H54 (cell line): ENCODE data around the gene ECE1.
"Not testable (repeated sequence)": the region's sequence is repeated elsewhere in the genome, so short reads cannot be mapped to it uniquely, and the experiment has no call there.

Source experiments
- DNase-seq: peaks from one replicate; pipeline ENCODE4 v3.0.0; 2011; ENCODE audit warnings: low spot score, mixed read lengths; ENCODE audit not compliant: insufficient read length
- FAIRE-seq: peaks from 3 replicates; lab custom pipeline; 2011; peaks lifted over from hg19 to GRCh38; lab: Jason Lieb, UNC
- POLR2A ChIP-seq: IDR thresholded peaks from 2 replicates; pipeline ENCODE4 v1.6.1; 2011; ENCODE audit warnings: low read depth, mild to moderate bottlenecking, low read length

Gene ECE1

DNA sequence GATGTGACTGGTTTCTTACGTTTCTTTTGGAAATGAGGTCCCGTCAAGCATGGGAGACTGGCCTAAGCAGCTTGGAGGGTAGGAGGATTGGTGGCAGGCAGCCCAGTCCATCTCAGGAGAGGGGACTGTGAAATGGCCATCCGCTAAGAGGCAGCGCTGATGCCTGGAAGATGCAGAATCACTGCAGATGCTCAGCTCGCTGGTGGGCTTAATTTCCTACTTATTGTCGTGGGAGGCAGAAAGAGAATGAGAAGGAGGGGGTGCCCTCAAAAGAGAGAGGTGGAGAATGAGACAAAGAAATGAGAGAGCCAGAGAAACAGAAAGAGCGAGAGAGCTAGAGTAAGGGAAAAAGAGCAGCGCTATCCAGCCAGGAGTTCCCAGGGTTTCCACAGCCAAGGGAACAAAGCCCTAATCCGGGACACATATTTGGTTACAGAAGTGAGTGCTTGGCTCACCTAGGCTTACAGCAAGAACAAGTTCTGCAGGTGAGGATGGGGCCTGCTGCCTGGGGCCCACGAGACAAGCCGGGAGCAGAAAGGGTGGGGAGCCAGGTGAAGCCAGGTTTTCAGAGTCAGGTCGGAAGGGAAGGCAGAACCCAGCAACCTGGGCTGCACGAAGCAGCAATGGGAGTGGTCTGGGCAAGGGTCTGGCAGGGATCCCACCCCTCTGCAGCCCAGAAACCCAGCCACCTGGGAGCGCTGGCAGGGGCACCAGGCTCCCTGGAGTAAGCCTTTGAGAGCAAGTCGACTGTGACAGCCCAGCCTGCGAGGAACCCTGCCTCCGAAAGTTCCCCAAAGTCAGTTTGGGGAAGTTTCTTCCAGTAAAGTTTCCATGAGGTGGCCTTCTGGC is 5.8 kb downstream of the ECE1 start:
- DNase-seq, result no peak
- TF ChIP-seq POLR2A, result no peak
- FAIRE-seq, result no peak

DNA sequence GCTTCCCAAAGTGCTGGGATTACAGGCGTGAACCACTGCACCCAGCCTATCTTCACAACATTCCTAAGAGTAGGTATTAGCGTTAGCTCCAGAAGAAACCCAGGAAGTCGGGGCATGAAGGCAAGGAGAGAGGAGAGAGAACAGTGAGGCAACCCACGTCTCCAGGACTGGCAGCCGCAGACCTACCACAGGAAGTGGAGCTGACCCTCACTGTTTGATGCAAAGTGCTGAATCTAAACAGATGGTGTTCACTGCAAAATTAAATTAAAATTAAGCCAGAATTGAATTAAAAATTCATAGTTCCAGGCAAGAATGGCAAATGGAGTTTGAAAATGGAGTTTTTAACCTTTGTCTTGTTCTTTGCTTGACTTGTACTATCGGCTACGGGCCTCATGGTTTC is 6.7 kb downstream of the ECE1 start:
- no peak for TF ChIP-seq POLR2A
- DNase-seq (no peak), FAIRE-seq (no peak)

DNA sequence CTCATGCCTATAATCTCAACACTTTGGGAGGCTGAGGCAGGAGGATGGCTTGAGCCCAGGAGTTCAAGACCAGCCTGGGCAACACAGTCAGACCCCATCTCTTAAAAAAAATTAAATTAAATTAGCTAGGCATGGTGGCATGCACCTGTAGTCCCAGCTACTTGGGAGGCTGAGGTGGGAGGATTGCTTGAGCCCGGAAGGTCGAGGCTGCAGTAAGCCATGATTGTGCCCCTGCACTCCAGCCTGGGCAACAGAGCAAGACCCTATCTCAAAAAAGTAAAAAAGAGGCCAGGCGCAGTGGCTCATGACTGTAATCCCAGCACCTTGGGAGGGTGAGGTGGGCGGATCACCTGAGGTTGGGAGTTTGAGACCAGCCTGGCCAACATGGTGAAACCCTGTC is 8.2 kb downstream of the ECE1 start:
- DNase-seq, FAIRE-seq: not testable (repeated sequence)

DNA sequence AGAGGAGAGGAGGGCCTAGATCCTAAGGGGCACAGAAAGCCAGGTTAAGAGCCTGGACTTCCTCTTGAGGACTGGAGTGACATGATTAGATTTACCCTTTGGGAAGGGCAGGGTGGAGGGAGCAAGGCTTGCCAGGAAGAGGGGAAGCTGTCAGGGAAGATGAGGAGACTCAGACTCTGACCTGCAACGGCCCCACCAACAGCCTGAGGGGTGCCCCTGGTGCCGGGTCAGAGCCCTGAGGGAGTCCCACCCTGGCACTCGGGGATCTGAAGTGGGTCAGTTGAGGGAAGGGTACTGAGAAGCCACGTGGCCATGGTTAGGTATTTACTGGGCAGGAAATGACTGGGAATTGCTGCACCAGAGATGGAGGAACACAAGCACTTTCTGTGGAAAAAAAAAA is 9.8 kb downstream of the ECE1 start:
- DNase-seq, result no peak
- no peak for TF ChIP-seq POLR2A
- no peak for FAIRE-seq

DNA sequence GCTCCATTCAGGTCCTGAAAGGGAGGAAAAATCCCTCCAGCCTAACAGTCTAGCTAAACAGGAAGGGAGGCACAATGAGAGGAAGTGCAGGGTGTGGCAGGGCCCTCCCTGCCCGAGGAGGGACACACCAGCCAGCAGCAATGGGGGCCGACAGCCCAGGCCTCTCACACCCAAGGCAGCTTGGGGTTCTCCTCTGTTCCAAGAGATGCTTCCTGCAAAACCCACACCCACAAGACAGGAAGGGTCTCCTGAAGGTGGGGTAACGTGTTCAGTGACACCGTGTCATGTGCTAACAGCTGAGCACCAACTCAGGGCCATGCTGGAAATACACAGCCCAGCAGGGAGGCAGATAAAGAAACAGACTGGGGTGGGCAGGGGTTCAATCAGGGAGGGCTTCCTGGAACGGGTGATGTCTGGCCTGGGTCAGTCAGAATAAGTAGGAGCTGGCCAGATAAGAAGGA is 10.2 kb downstream of the ECE1 start:
- DNase-seq, result no peak
- TF ChIP-seq POLR2A, result no peak
- no peak for FAIRE-seq

DNA sequence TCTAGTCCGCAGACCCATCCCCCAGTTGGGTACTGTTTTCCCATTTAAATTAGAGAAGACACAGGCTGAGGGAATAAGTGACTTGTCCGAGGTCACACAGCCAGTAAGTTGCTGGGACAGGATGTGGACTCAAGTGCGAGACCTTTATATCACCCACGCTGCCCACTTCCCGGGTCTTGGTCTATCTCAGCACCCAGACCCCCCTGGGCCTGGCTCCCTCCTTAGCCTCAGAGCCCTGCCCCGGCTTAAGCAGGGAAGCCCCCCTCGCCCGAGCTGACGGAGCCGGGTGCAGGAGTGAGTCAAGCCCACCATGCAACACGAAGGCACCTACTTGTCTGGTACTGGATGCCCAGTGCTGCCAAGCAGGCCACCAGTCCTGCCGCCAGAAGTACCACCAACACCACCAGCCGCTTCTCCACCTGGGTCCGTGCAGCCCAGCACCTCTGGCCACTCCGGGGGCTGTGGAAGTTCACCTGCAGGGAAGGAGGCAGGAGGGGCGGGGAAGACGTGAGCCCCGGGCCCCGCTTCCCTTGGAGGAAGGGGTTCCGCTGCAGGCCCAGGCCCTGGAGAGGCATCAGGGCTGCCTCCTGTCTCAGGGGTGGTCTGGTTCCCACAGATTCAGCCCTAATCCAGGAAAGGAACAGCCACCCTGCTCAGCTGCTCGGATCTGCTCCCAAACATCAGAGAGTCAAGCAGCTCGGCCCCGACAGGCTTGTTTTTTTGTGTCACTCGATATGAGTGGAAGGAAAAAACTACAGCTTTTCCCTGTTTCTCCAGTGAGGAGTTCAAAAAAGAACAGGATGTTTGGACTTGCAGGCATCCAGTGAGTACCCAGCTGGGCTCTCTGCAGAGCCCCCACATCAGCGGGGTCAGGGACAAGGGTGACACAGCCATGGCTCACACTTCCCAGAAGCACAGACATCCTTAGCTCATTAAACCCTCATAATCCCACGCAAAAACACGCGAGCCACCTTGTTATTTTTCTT is 11.1 kb downstream of the ECE1 start:
- TF ChIP-seq POLR2A, result no peak
- FAIRE-seq (no peak), DNase-seq (no peak)

DNA sequence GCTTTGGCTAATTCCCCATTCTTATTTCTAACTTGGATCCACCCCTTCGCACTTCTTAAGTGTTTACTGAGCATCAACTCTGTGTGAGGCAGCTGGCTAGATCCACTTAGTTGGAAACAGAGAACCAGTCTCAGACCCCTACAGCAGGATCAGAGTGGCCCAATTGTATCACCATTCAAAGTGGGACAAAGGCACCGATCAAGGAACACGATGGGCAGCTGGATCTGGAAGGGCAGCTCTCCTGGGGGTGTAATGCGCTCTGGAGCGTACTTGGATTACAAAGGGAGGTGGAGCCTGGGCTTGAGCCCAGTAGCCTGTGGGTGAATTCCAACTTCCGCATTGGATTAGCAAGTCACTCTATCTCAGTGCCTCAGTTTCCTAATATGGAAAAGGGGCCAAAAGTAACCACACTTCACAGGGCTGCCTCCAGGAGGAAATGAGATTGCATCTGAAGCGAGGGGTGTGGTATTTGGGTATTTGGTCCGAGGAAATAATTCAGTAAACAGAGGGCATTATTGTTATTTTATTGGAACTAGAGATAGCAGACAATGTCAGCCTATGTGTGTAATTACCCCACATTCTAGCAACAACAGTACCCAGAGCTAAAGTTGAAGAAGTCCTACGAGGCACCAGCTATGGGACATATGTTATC is 11.9 kb downstream of the ECE1 start:
- no peak for TF ChIP-seq POLR2A
- DNase-seq (no peak), FAIRE-seq (no peak)

DNA sequence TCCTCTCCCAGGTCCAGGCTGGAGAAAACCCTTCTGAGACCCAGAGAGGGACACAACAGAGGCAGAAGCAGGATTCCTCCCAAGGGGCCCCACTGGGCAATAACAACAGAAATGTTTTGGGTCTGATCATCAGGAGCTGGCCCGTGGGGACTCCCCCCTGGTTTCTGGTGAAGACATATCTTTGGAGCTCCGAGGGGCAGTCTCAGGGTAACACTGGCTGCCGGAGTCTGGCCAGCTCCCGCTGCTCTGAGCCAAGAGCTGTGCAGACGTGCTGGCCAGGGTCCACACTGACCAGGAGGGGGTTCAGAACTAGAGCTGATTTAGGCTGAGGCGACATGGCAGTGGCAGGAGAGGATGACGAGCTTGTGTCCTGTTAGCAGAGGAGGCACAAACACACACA is 13.1 kb downstream of the ECE1 start:
- no peak for TF ChIP-seq POLR2A
- DNase-seq (no peak), FAIRE-seq (no peak)

DNA sequence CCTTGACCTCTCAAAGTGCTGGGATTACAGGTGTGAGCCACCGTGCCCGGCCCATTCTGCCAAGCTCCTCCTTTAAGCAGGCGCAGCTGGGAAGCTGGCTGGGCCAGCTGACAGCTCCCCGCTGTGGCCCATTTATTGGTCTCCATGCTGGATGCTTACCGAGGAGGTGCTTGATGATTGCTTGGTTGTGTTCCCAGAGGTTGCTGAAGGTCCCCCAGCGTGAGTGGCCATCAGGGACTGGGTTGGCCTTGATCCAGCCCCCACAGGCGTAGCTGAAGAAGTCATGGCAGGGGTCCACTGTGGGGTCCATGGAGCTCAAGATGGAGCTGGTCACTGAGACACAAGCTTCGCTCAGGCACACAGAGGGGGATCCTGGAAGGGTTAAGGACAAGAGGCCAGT is 17.7 kb downstream of the ECE1 start:
- TF ChIP-seq POLR2A, result no peak
- DNase-seq (no peak), FAIRE-seq (no peak)

DNA sequence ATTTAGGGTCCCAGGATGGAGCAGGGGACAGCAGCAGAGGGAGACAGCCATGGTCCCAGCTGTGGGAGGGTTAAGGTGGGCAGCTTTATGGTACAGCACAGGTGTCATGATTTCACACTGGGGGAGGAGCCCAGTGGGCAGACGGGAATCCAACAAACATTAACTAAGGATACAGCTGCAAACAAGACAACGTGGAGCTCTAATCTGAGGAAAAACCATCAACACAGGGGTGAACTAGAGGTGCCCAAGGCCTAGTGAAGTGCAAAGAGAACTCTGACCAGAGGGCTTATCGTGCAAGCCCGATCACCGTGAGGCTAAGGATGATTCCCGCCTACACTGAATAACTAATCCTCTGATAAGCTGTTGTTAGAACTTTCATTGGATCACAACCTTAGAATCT is 18.7 kb downstream of the ECE1 start:
- no peak for DNase-seq
- TF ChIP-seq POLR2A, result no peak

DNA sequence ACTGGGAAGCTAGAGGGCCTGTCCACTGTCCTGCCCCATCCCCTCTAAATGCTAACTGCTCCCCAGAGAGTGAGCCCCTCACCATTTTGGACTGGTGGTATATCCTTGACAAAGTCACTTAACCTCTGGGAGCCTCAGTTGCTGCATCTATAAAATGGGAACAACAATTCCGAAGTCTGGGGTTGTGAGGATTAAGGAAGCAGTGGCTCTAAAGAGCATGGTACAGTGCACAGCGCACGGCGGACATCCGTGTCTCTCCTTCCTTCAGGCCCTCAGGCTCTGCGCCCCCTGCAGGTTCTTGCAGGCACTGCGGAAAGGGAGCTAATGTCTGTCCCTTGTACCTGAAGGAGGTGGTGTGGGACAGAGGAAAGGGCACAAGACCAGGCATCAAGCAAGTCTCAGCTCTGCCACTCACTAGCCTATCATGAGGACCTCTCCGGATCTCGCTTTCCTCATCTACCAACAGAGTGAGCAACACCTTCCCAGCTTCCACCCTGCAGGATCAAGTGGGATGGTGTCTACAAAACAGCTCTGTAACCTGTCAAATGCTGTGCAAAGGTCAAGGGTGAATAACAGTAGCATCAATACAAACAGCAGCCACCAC is 20.1 kb downstream of the ECE1 start:
- TF ChIP-seq POLR2A, result no peak
- no peak for DNase-seq
- peak; percentile 20 for FAIRE-seq

More for the DNA sequence above, 18.7 kb downstream of the ECE1 start:
- no peak for FAIRE-seq

DNA sequence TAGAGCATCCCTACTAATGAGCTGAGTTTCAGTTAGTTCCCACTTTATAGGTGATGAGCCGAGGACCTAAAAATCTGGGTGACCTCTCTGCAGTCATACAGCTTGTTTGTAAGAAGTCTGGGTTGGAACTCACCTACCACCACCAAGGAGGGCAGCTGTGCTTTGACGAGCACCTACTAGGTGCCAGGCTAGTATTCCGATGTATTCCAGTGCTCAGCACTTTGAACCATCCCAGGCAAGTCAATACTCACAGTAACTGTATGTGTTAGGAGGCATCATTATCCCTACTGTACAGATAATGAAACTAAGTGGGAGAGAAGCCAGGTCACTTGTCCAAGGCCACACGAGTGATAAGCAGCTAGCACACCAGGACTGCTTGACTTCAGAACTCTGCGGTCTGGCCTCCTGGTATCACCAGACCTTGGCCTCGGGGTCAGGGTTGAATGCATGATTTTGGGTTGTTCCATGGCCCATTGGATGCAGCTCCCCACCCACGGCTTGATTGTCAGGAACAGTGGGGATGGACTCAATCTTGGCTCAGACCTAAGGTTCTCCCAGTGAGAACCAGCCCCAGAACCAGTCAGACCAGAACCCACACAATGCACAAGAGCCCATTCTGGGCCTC is 20.7 kb downstream of the ECE1 start:
- FAIRE-seq (no peak), DNase-seq (no peak)
- no peak for TF ChIP-seq POLR2A
